Fibroblast of the conjunctiva (primary cell): ENCODE data around the gene PVR.
A peak's percentile ranks its signal among the peaks of the same experiment; 100 is the strongest.
"Not testable (repeated sequence)": the region's sequence is repeated elsewhere in the genome, so short reads cannot be mapped to it uniquely, and the experiment has no call there.

ENCODE experiments used
- DNase-seq: peaks from one replicate; pipeline ENCODE4 v3.0.0-alpha.2; 2010; ENCODE audit warnings: low read depth

Gene PVR

GRCh38 chr19:44618640-44619357, 24.9 kb upstream of the PVR start:
- DNase-seq, result no peak

GRCh38 chr19:44620667-44621066, 23.0 kb upstream of the PVR start:
- no peak for DNase-seq

GRCh38 chr19:44621367-44621766, 22.3 kb upstream of the PVR start:
- no peak for DNase-seq

- DNase-seq, result no peak
Observed at GRCh38 chr19:44623080-44623479, 20.6 kb upstream of the PVR start.

GRCh38 chr19:44623626-44624025, 20.1 kb upstream of the PVR start:
- no peak for DNase-seq

GRCh38 chr19:44624840-44625354, 18.8 kb upstream of the PVR start:
- no peak for DNase-seq

- not testable (repeated sequence) for DNase-seq
Observed at GRCh38 chr19:44625637-44626036, 18.1 kb upstream of the PVR start.

- peak; percentile 57 for DNase-seq
Observed at GRCh38 chr19:44626048-44626624, 17.6 kb upstream of the PVR start.

GRCh38 chr19:44627631-44628030, 16.1 kb upstream of the PVR start:
- no peak for DNase-seq

- no peak for DNase-seq
Observed at GRCh38 chr19:44628793-44629192, 14.9 kb upstream of the PVR start.

- not testable (repeated sequence) for DNase-seq
Observed at GRCh38 chr19:44631611-44632010, 12.1 kb upstream of the PVR start.

- not testable (repeated sequence) for DNase-seq
Observed at GRCh38 chr19:44634058-44634457, 9.7 kb upstream of the PVR start.

- DNase-seq, result no peak
Observed at GRCh38 chr19:44634785-44635184, 8.9 kb upstream of the PVR start.

- no peak for DNase-seq
Observed at GRCh38 chr19:44635581-44636438, 7.9 kb upstream of the PVR start.

GRCh38 chr19:44636439-44637389, 7.0 kb upstream of the PVR start:
- DNase-seq, result no peak

- no peak for DNase-seq
Observed at GRCh38 chr19:44637390-44637764, 6.3 kb upstream of the PVR start.

GRCh38 chr19:44640518-44640917, 3.2 kb upstream of the PVR start:
- DNase-seq, result no peak

- no peak for DNase-seq
Observed at GRCh38 chr19:44641501-44642265, 2.0 kb upstream of the PVR start.

- DNase-seq, result no peak
Observed at GRCh38 chr19:44642377-44642776, 1.3 kb upstream of the PVR start.

- DNase-seq, result no peak
Observed at GRCh38 chr19:44644402-44645016, 799 bp downstream of the PVR start.
